ENCODE measurements around the gene APOA4. TPM values are rescaled to one million over a fixed set of nuclear protein-coding genes. Genes with fewer than 3 reads are reported as not detected.

APOA4 gene
- total and polyA plus RNA-seq, 2 experiments from 2014 or later = not detected

GRCh38 chr11:116835042-116835772 is 12.1 kb upstream of the APOA4 start:
- Histone ChIP-seq H3K36me3 (ENCODE audit: insufficient read depth) (no peaks in the 10 kb centered on the region), H3K4me3 (peak overlapping the region; percentile 65), H3F3A (replicated peaks; ENCODE audit: low read depth) (0 out of 2 replicates have a peak, but pooled peaks cover 3% of the 10 kb centered on the region), H3K27me3 (ENCODE audit: insufficient read depth) (no peaks in the 10 kb centered on the region), H3K4me2 (peak overlapping the region; percentile 92), H3K9me2 (ENCODE audit: insufficient read depth) (no peaks in the 10 kb centered on the region), H3K79me2 (replicated peaks; ENCODE audit: insufficient read depth) (no peaks in the 10 kb centered on the region), H2AFZ (peak overlapping the region; percentile 100), H4K20me1 (replicated peaks; ENCODE audit: insufficient read depth) (no peaks in the 10 kb centered on the region), H3K4me1 (ENCODE audit: insufficient read depth) (peaks cover 6% of the 10 kb centered on the region; the same call in 1 of the 2 replicates), H3K27ac (ENCODE audit: low read depth) (no peak overlapping the region)
- no peaks in the 10 kb centered on the region for H3K9me3 Mint-ChIP-seq
- H3K4me1 Mint-ChIP-seq = peaks cover 33% of the 10 kb centered on the region
- peak overlapping the region; percentile 69 for H3K4me3 Mint-ChIP-seq
- ATAC-seq = peak; percentile 55
- H3K27me3 Mint-ChIP-seq (ENCODE audit: insufficient read depth, low read depth, poor library complexity) = peaks cover 19% of the 10 kb centered on the region
- no peak overlapping the region for H3K27ac Mint-ChIP-seq
- TF ChIP-seq POLR2AphosphoS5 (IDR thresholded peaks at IDR 0.05; ENCODE audit: low read depth) (no peak), ZNF462 (CRISPR knock-in tag; IDR thresholded peaks at IDR 0.05) (no peak), REST (IDR thresholded peaks at IDR 0.05; ENCODE audit: unreplicated experiment) (no peak), ZNF114 (CRISPR knock-in tag; IDR thresholded peaks at IDR 0.05) (no peak), CTCF (conservative IDR thresholded peaks at IDR 0.05; ENCODE audit: low read depth in 2 of 2) (no peak), JUNB (IDR thresholded peaks at IDR 0.05; ENCODE audit: unreplicated experiment) (no peak), ZNF331 (CRISPR knock-in tag; IDR thresholded peaks at IDR 0.05; ENCODE audit: low read depth) (no peak), EZH2phosphoT487 (IDR thresholded peaks at IDR 0.05; ENCODE audit: unreplicated experiment) (no peak), CREB1 (CRISPR knock-in tag; IDR thresholded peaks at IDR 0.05; ENCODE audit: low read depth) (no peak), NANOG (IDR thresholded peaks at IDR 0.05; ENCODE audit: borderline replicate concordance) (no peak), EZH2 (IDR thresholded peaks at IDR 0.05; ENCODE audit: low read depth, unreplicated experiment) (no peak), ETS1 (IDR thresholded peaks at IDR 0.05) (no peak), STAT1 (IDR thresholded peaks at IDR 0.05; ENCODE audit: unreplicated experiment) (no peak)
- DNase-seq (ENCODE audit: low spot score) = peak; percentile 41
- H3K36me3 Mint-ChIP-seq (ENCODE audit: low read depth) = no peaks in the 10 kb centered on the region
